Measurements from ENCODE around the gene CHMP5.

GRCh38 chr9:33293782-33294181 is 28.9 kb downstream of the CHMP5 start:
- TF ChIP-seq CTCF (IDR thresholded peaks at IDR 0.05) (no peak), POLR2A (IDR thresholded peaks at IDR 0.05) (no peak)

Measured in thyroid gland (tissue), 4 donors.